ENCODE data around the gene TM2D3. TPM values are rescaled to one million over a fixed set of nuclear protein-coding genes. Genes with fewer than 3 reads are reported as not detected.

Gene TM2D3
- total and polyA plus RNA-seq, 8 donors, result 20.4 to 128 (median 46.2) TPM

GRCh38 chr15:101641129-101641764, 10.9 kb downstream of the TM2D3 start:
- WGBS, 5 donors, result 22 to 31% (median 28%) methylated on average over 8 of the region's 8 CpGs

DNA sequence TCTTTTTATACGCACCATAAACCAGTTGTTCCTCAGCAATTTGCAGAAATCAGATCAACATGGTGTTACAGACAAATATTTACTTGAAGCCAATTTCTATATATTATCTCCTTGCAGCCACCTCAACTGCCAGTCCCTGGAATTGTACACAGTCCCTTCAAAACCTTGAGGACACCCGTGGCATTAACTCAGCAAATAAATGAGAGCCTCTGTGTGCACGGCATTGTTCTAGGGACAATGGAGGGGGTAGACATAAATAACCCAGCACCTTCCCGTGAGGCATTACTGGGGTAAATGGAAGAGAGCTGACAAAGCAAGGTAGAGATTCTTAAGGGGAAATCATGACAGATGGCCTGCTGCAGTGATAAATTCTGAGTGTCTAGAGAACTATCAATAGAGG, 12.5 kb downstream of the TM2D3 start:
- H3K27ac ChIP-seq, result no peak overlapping the region
- peaks cover 20 to 64% (median 58%) of the 10 kb centered on the region in 4 donors for H3K36me3 ChIP-seq
- H3K4me3 ChIP-seq, result no peak overlapping the region
- TF ChIP-seq EP300 (IDR thresholded peaks at IDR 0.05), result no peak
- TF ChIP-seq CTCF (IDR thresholded peaks at IDR 0.05), result no peak
- no peak for TF ChIP-seq POLR2A (IDR thresholded peaks at IDR 0.05)
- no peak for TF ChIP-seq POLR2AphosphoS5 (IDR thresholded peaks at IDR 0.05)
- WGBS, 5 donors, result 49 to 69% (median 57%) methylated on average over 4 of the region's 4 CpGs
- DNase-seq, result no peak
- no peaks in the 10 kb centered on the region for H3K27me3 ChIP-seq
- no peaks in the 10 kb centered on the region for H3K9me3 ChIP-seq
- H3K4me1 ChIP-seq, result peaks cover 0 to 29% (median 15%) of the 10 kb centered on the region in 4 donors
- intact Hi-C loops (cut with DNase I; ENCODE audit: low total_unique reads), result loop anchor here (5.0 kb wide), 1 partner anchor 342 kb away; the partner anchor contains the start of gene SNRPA1

More at GRCh38 chr15:101641129-101641764, 10.9 kb downstream of the TM2D3 start:
- H3K27ac ChIP-seq, result peak overlapping the region in 3 of 5 donors; percentile 39 to 61 (median 58)
- DNase-seq, result peak; percentile 81 to 91
- no peak overlapping the region for H3K4me3 ChIP-seq
- no peaks in the 10 kb centered on the region for H3K27me3 ChIP-seq
- peaks cover 0 to 29% (median 15%) of the 10 kb centered on the region in 4 donors for H3K4me1 ChIP-seq
- peaks cover 32 to 78% (median 71%) of the 10 kb centered on the region in 4 donors for H3K36me3 ChIP-seq
- TF ChIP-seq CTCF (IDR thresholded peaks at IDR 0.05), result peak in 6 of 7 experiments; percentile 57 to 93 (median 88)
- no peak for TF ChIP-seq POLR2A (IDR thresholded peaks at IDR 0.05)
- TF ChIP-seq POLR2AphosphoS5 (IDR thresholded peaks at IDR 0.05), result peak in 1 of 3 donors; percentile 36
- no peak for TF ChIP-seq EP300 (IDR thresholded peaks at IDR 0.05)
- H3K9me3 ChIP-seq, result no peaks in the 10 kb centered on the region
- intact Hi-C loops (cut with DNase I; ENCODE audit: low total_unique reads), result loop anchor here (5.0 kb wide), 1 partner anchor 344 kb away; the partner anchor contains the start of gene SNRPA1

DNA sequence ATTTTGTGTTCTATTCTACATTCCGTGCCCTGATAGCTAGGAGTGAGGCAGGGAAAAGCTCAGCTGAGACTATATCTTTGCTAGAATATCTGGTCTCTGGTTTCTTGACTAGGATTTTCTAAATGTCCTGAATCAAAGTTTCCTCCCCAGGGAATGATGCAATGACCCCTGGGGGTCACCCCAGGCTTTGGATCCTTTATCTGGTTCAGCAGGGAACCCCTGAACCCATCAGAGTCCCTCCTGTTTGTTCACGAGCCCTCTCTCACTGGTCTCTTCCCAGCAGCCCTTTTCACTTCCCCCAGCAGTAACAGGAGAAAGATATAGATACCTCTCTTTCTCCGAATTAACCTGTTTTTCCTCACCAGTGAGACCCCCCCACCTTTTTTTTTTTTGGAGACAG, 14.3 kb downstream of the TM2D3 start:
- H3K27ac ChIP-seq, result no peak overlapping the region
- WGBS, 5 donors, result 75 to 91% (median 85%) methylated on average over 3 of the region's 3 CpGs
- intact Hi-C loops (cut with DNase I; ENCODE audit: low total_unique reads), result no loop called here
- H3K9me3 ChIP-seq, result no peaks in the 10 kb centered on the region
- H3K27me3 ChIP-seq, result no peaks in the 10 kb centered on the region
- H3K4me1 ChIP-seq, result peaks cover 0 to 26% (median 15%) of the 10 kb centered on the region in 4 donors
- no peak overlapping the region for H3K4me3 ChIP-seq
- no peak for TF ChIP-seq CTCF (IDR thresholded peaks at IDR 0.05)
- no peak for TF ChIP-seq POLR2A (IDR thresholded peaks at IDR 0.05)
- no peak for TF ChIP-seq EP300 (IDR thresholded peaks at IDR 0.05)
- DNase-seq, result no peak
- H3K36me3 ChIP-seq, result peaks cover 11 to 52% (median 46%) of the 10 kb centered on the region in 4 donors

- Histone ChIP-seq H3K27me3 (no peaks in the 10 kb centered on the region), H3K4me1 (peaks cover 0 to 22% (median 14%) of the 10 kb centered on the region in 4 donors), H3K36me3 (peaks cover 7 to 48% (median 42%) of the 10 kb centered on the region in 4 donors), H3K9me3 (no peaks in the 10 kb centered on the region), H3K27ac (no peak overlapping the region), H3K4me3 (no peak overlapping the region)
- DNase-seq, result no peak
- WGBS, 5 donors, result 54 to 73% (median 65%) methylated on average over 6 of the region's 6 CpGs
- intact Hi-C loops (cut with DNase I; ENCODE audit: low total_unique reads), result no loop called here
- TF ChIP-seq EP300 (IDR thresholded peaks at IDR 0.05), result no peak
- no peak for TF ChIP-seq POLR2AphosphoS5 (IDR thresholded peaks at IDR 0.05)
Observed at GRCh38 chr15:101637516-101637915, 14.7 kb downstream of the TM2D3 start.

DNA sequence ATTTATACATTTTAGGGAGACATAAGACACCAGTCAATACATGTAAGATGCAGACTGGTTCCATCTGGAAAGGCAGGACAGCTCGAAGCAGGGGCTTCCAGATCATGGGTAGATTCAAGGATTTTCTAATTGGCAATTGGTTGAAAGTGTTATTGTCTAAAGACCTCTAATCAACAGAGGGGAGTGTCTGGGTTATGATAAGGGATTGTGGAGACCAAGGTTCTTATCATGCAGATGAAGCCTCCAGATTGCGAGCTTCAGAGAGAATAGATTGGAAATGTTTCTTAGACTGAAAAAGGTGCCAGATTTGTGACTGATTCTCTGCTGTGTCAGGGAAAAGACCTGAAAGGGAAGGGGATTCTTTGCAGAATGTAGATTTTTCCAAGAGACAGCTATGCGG, 15.1 kb downstream of the TM2D3 start:
- Histone ChIP-seq H3K36me3 (peaks cover 3 to 43% (median 37%) of the 10 kb centered on the region in 4 donors), H3K4me1 (peaks cover 0 to 17% (median 11%) of the 10 kb centered on the region in 4 donors), H3K27me3 (no peaks in the 10 kb centered on the region), H3K4me3 (no peak overlapping the region), H3K9me3 (no peaks in the 10 kb centered on the region), H3K27ac (no peak overlapping the region)
- 64 to 74% (median 67%) methylated on average over 3 of the region's 3 CpGs for WGBS, 5 donors
- TF ChIP-seq POLR2AphosphoS5 (IDR thresholded peaks at IDR 0.05), result no peak
- intact Hi-C loops (cut with DNase I; ENCODE audit: low total_unique reads), result no loop called here
- DNase-seq, result no peak
